A673 (cell line): ENCODE results near the gene ZNF385C. TPM values are rescaled to one million over a fixed set of nuclear protein-coding genes. Genes with fewer than 3 reads are reported as not detected.

Experiments
- BruUV-seq: library from RNA; stranded (reverse); fragments of 400-500 nt; replicated peaks from 2 replicates; lab custom pipeline; 2021; lab: Mats Ljungman, UMichigan
- CTCF ChIA-PET: fragments of 300-600 bp; sonication (Branson Sonifier 250); formaldehyde crosslinking; loops from one replicate; lab custom pipeline; 2022; ENCODE audit warnings: antibody characterized with exemption; lab: Charles Lee
- POLR2A ChIA-PET: fragments of 300-600 bp; sonication (Branson Sonifier 250); formaldehyde crosslinking; loops from one replicate; lab custom pipeline; 2022; ENCODE audit warnings: antibody characterized with exemption; ENCODE audit not compliant: low non-redundant PET; lab: Charles Lee
- DNase-seq: peaks from one replicate; pipeline ENCODE4 v3.0.0-alpha.2; 2015; ENCODE audit warnings: low spot score
- H3K27ac ChIP-seq: fragments of 200-600 bp; sonication (generic); 2 replicates; pipeline ENCODE4 v1.5.1; 2016; ENCODE audit warnings: mixed run types, low read depth, mild to moderate bottlenecking, mixed read lengths, antibody characterized with exemption, low read length; ENCODE audit not compliant: poor library complexity, severe bottlenecking
- H3K27me3 ChIP-seq: fragments of 200-600 bp; sonication (generic); replicated peaks from 2 replicates; pipeline ENCODE4 v1.6.1; 2017; ENCODE audit warnings: mixed run types, low read depth, mild to moderate bottlenecking, mixed read lengths, antibody characterized with exemption, low read length; ENCODE audit not compliant: insufficient read depth, poor library complexity
- H3K36me3 ChIP-seq: fragments of 200-600 bp; sonication (generic); 2 replicates; pipeline ENCODE4 v1.6.1; 2016; ENCODE audit warnings: mixed run types, mild to moderate bottlenecking, mixed read lengths, antibody characterized with exemption, low read length; ENCODE audit not compliant: insufficient read depth, poor library complexity, severe bottlenecking
- H3K4me1 ChIP-seq: fragments of 200-600 bp; sonication (generic); 2 replicates; pipeline ENCODE4 v1.6.1; 2017; ENCODE audit warnings: mixed run types, mild to moderate bottlenecking, mixed read lengths, antibody characterized with exemption, low read length; ENCODE audit not compliant: insufficient read depth, poor library complexity, severe bottlenecking
- H3K4me3 ChIP-seq: fragments of 200-600 bp; sonication (generic); 2 replicates; pipeline ENCODE4 v1.5.1; 2016; ENCODE audit warnings: low read depth, mixed run types, mild to moderate bottlenecking, mixed read lengths, low read length; ENCODE audit not compliant: poor library complexity, severe bottlenecking
- H3K9me3 ChIP-seq: fragments of 200-600 bp; sonication (generic); 2 replicates; pipeline ENCODE4 v1.6.1; 2016; ENCODE audit warnings: mixed run types, low read depth, mild to moderate bottlenecking, mixed read lengths, antibody characterized with exemption, low read length; ENCODE audit not compliant: poor library complexity, severe bottlenecking
- CTCF ChIP-seq: fragments of 300-800, 200-600 bp; sonication (generic); conservative IDR thresholded peaks from 2 replicates; pipeline ENCODE4 v1.5.1; 2017; ENCODE audit warnings: low read depth, mild to moderate bottlenecking, antibody characterized with exemption, low read length, moderate library complexity, mixed read lengths
- EZH2 ChIP-seq: fragments of 200-600 bp; sonication (generic); IDR thresholded peaks from 2 replicates; pipeline ENCODE4 v1.6.1; 2017; ENCODE audit warnings: borderline replicate concordance, low read depth, mild to moderate bottlenecking, mixed read lengths, antibody characterized with exemption, low read length; ENCODE audit not compliant: poor library complexity, severe bottlenecking
- intact Hi-C: fragments of 100-400 bp; cut with micrococcal nuclease; formaldehyde crosslinking; loops from one replicate; pipeline ENCODE4 v1.10.0; 2022; ENCODE audit not compliant: unreplicated experiment
- total RNA-seq: library from RNA; stranded (reverse); gene quantifications from 2 replicates; pipeline ENCODE4 v1.2.3, GENCODE V29; 2021

ZNF385C gene
- total RNA-seq, 1 experiment from 2014 or later, result 0.17 TPM

- intact Hi-C loops, result no loop called here
- Histone ChIP-seq H3K4me1 (no peaks in the 10 kb centered on the region), H3K27ac (no peak overlapping the region), H3K9me3 (no peaks in the 10 kb centered on the region), H3K4me3 (no peak overlapping the region), H3K27me3 (no peaks in the 10 kb centered on the region), H3K36me3 (no peaks in the 10 kb centered on the region)
- no peak for DNase-seq
- ChIA-PET CTCF (no interaction called here), POLR2A (no interaction called here)
- BruUV-seq, result no TSS peak
- TF ChIP-seq EZH2, result no peak
- no peak for TF ChIP-seq CTCF
These were observed 19.8 kb downstream of the ZNF385C start for GRCh38 chr17:42078396-42079043.

- Histone ChIP-seq H3K4me1 (no peaks in the 10 kb centered on the region), H3K9me3 (no peaks in the 10 kb centered on the region), H3K4me3 (no peak overlapping the region), H3K36me3 (no peaks in the 10 kb centered on the region), H3K27ac (no peak overlapping the region), H3K27me3 (no peaks in the 10 kb centered on the region)
- TF ChIP-seq CTCF, result no peak
- no peak for TF ChIP-seq EZH2
- DNase-seq, result no peak
- intact Hi-C loops, result no loop called here
- BruUV-seq, result no TSS peak
- ChIA-PET POLR2A (no interaction called here), CTCF (no interaction called here)
These were observed 20.5 kb downstream of the ZNF385C start for GRCh38 chr17:42077755-42078154.

DNA sequence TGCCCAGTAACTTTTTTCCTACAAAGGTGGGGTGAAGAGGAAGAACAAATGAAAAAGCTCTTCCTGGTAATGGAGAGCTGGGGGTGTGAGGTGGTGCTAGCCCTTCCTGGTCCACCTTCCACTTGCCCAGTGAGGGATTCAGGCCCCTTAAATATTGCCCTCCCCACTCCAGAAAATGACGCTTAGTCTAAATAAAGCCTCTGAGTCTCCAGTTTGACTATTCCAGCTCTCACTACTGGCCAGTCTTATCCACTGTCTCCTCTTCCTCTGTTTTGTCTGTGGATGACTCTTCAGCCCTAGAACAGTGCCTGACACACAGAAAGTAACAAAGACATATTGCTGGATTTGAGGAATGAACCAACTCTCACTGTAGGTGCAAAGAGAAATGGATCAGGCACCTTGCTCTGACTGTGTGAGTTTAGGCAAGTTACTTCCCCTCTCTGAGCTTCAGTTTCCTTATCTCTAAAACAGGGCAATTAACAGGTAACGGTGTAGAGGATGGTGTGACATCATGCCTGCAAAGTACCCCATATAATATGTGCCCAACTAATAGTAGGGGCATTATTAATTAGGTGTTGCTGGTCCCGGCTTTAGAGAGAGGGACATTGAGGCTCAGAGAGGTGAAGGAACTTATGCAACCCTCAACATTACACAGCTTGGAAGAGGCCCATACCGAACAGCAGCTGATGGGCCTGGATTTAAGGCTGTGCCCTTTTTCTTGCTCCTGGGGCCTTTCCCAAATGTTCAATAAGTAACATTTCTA, 21.3 kb downstream of the ZNF385C start:
- H3K27ac ChIP-seq, result no peak overlapping the region
- H3K27me3 ChIP-seq, result no peaks in the 10 kb centered on the region
- intact Hi-C loops, result no loop called here
- H3K9me3 ChIP-seq, result no peaks in the 10 kb centered on the region
- no TSS peak for BruUV-seq
- CTCF ChIA-PET, result no interaction called here
- no peak overlapping the region for H3K4me3 ChIP-seq
- H3K4me1 ChIP-seq, result no peaks in the 10 kb centered on the region
- POLR2A ChIA-PET, result no interaction called here
- DNase-seq, result no peak
- TF ChIP-seq CTCF (no peak), EZH2 (no peak)
- no peaks in the 10 kb centered on the region for H3K36me3 ChIP-seq
